NCI-H2081 treated with DMSO at 0.1 percent for 48 hours (cell line): Measurements from ENCODE around the gene STAB1.

Experiments
- DNase-seq: peaks from one replicate; lab custom pipeline; 2025; lab: John Stamatoyannopoulos, UW

The STAB1 gene

DNA sequence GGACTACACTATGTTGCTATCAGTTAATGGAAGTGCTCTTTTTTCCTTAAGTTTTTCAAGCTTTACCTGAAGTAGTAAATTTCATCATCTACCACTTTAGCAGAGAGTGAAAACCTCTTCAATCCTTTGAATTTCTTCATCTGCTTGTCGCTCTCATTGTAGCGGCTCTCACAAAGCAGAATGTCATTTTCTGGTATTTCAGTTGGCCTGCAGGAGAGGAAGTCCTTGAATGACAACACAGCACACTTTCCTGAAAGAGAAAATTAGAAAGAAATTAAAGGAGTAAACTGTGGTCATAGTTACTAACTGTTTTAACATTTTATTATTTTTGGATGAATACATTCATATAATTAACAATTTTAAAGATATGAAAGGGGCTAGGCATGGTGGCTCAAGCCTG is 68.8 kb downstream of the STAB1 start:
- no peak for DNase-seq

DNA sequence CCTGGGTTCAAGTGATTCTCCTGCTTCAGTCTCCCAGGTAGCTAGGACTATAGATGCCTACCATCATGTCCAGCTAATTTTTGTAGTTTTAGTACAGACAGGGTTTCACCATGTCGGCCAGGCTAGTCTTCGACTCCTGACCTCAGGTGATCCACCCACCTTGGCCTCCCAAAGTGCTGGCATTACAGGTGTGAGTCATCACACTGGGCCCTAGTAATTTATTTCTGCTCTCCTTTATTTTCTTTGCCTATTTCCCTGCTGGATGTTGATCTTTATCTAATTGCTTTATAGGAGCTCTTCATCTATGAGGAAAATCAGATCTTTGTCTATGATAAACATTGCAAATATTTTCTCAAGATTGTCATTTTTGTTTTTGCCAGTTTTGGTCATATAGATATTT is 72.9 kb downstream of the STAB1 start:
- DNase-seq = no peak

GRCh38 chr3:52570076-52570475 is 74.9 kb downstream of the STAB1 start:
- DNase-seq = no peak

DNA sequence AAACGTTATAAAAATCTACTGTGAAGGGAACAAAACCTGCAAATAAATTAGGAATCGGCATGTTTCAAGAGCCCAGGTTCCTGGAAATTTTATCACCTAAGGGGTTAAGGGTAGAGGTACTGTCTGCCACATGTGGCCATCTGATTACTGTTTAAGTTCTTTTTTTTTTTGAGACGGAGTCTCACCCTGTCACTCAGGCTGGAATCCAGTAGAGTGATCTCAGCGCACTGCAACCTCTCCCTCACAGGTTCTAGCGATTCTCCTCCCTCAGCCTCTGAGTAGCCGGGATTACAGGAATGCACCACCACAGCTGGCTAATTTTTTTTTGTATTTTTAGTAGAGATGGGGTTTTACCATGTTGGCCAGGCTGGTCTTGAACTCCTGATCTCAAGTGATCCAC is 77.1 kb downstream of the STAB1 start:
- DNase-seq = no peak
